CD4-positive, alpha-beta T cell treated with Interleukin-2 at 100 ng/mL for 4 hours (primary cell): Measurements from ENCODE around the gene CEL.
"Not testable (repeated sequence)": the region's sequence is repeated elsewhere in the genome, so short reads cannot be mapped to it uniquely, and the experiment has no call there.

Experiments used
- DNase-seq: peaks from one replicate; pipeline ENCODE4 v3.0.0-alpha.2; 2020; ENCODE audit warnings: low spot score

CEL gene

GRCh38 chr9:133086212-133086860 lies 24.6 kb downstream of the CEL start:
- not testable (repeated sequence) for DNase-seq

- DNase-seq = no peak
Measured at GRCh38 chr9:133086894-133087293, 25.1 kb downstream of the CEL start.

GRCh38 chr9:133087429-133088145 lies 25.8 kb downstream of the CEL start:
- no peak for DNase-seq

GRCh38 chr9:133088146-133088750 lies 26.5 kb downstream of the CEL start:
- no peak for DNase-seq

- DNase-seq = no peak
Measured at GRCh38 chr9:133088756-133089155, 27.0 kb downstream of the CEL start.

GRCh38 chr9:133089271-133089671 lies 27.5 kb downstream of the CEL start:
- DNase-seq = no peak

- DNase-seq = no peak
Measured at GRCh38 chr9:133090187-133090586, 28.4 kb downstream of the CEL start.

GRCh38 chr9:133090752-133091385 lies 29.1 kb downstream of the CEL start:
- DNase-seq = no peak

- DNase-seq = not testable (repeated sequence)
Measured at GRCh38 chr9:133094351-133094750, 32.6 kb downstream of the CEL start.

GRCh38 chr9:133094842-133095393 lies 33.1 kb downstream of the CEL start:
- no peak for DNase-seq

- DNase-seq = no peak
Measured at GRCh38 chr9:133098104-133098754, 36.4 kb downstream of the CEL start.

GRCh38 chr9:133098871-133099270 lies 37.1 kb downstream of the CEL start:
- no peak for DNase-seq

GRCh38 chr9:133099726-133100505 lies 38.1 kb downstream of the CEL start:
- DNase-seq = no peak

- no peak for DNase-seq
Measured at GRCh38 chr9:133100506-133101355, 39.0 kb downstream of the CEL start.

GRCh38 chr9:133101356-133102189 lies 39.8 kb downstream of the CEL start:
- DNase-seq = no peak

- no peak for DNase-seq
Measured at GRCh38 chr9:133102190-133103021, 40.6 kb downstream of the CEL start.

- DNase-seq = peak; percentile 49
Measured at GRCh38 chr9:133103183-133103986, 41.6 kb downstream of the CEL start.
